Activated gamma-delta T cell treated with anti-CD3 and anti-CD28 coated beads, Interleukin-2, amount 50 U/mL, for 16 hours (primary cell): ENCODE data around the gene CDH19.

Source experiments
- DNase-seq: peaks from one replicate; pipeline ENCODE4 v3.0.0-alpha.2; 2020; ENCODE audit warnings: low read depth

Gene CDH19

GRCh38 chr18:66457245-66457644 lies 146.6 kb downstream of the CDH19 start:
- DNase-seq = no peak
